GM21447 (cell line): ENCODE results near the gene SLC35C1.
"Not testable (repeated sequence)": the region's sequence is repeated elsewhere in the genome, so short reads cannot be mapped to it uniquely, and the experiment has no call there.

Experiments used
- ATAC-seq: cut with Tn5 transposase; IDR thresholded peaks from one replicate; pipeline ENCODE4 v1.9.1; 2021; ENCODE audit not compliant: unreplicated experiment

SLC35C1 gene

GRCh38 chr11:45810431-45811108 is 5.6 kb downstream of the SLC35C1 start:
- no peak for ATAC-seq

- ATAC-seq, result no peak
Observed at GRCh38 chr11:45811109-45811435, 6.1 kb downstream of the SLC35C1 start.

GRCh38 chr11:45811571-45812290 is 6.8 kb downstream of the SLC35C1 start:
- no peak for ATAC-seq

DNA sequence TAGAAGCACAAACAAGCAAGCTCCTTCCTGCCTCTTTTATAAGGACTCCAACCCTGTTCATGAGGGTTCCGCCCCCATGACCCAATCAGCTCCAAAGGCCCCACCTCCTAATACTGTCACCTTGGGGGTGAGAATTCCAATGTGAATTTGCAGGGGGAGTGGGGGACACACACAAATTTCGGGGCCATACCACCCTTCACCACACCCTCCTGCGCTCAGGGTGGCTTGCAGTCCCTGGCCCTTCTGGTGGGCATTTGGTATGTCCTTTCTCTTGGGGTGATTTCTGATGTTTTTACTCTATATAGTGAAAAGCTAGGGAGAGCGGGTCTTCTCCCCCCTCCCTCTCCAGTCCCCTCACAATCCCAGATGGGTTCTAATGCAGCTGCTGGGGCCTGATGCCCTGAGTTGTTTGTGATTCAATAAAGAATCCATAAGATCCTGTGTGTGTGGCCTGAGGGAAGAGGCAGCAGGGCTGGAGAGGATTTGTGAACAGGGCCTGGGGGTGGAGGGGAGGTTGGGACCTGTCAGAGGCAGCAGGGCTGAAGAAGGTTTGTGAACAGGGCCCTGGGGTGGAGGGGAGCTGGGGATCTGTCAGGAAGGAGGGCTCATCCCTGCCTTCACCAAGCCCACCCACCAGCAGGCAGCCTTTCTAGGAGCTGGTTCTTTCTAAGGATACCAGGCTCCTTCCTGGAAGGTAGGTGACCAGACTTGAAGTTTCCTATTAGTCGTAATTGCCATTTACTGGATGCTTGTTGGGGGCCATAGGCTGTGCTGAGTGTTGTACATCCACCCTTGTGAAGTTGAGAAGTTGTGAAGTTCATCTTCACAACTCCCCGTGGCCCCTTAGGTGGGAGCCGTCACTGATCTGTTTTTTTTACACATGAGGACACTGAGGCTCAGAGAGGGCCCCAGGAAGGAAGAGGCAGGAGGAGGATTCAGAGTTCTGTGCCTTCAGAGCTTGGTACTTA is 7.9 kb downstream of the SLC35C1 start:
- ATAC-seq, result no peak

DNA sequence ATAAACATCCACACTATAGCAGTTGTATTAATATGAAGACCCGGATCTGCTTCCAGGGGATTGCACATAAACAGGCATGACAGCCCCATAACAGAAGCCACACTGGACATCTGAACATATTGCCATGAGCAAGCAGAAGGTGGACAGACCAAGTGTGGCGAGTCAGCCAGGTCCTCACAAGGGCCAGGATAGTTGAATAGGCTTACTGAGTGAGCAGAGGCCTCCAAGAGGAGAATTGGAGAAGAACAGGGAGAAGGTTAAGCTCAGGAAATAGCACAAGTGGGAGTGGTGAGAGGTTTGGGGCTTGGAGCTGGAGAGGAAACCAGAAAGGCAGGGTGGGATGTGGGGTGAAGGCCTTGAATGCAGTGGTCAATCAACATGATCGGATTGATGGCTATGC is 10.8 kb downstream of the SLC35C1 start:
- ATAC-seq, result no peak

DNA sequence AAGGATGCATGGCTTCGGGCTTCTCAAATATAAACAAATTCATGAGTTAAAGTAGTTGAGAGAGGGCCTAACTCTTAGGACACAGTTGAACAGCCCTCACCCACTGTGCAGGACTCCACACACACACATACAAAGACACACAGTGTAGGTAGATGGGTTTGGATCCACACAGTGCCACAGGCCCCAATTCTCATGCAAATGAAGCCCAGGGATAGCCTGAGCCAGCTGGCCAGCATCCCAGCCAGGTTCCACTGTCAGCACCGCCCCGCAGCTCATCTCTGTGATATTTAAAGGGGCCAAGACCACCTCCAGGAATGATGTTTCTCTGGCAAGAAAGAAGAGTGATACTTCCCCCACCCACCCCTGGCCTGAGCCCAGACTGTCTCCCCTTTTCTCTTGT is 11.7 kb downstream of the SLC35C1 start:
- no peak for ATAC-seq

DNA sequence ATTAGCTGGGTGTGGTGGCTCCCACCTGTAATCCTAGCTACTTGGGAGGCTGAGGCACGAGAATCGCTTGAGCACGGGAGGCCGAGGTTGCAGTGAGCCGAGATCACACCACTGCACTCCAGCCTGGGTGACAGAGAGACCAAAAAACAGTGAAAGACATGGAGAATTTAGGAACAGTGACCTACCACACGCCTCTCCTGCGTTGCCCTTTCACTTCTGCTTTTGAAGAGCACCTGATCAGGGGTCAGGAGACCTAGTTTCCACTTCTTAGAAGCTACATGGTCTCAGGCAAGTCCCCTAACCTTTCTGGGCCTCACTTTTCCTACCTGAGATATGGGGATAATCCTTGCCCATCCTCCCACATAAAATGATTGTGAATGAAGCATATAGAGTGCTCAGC is 12.2 kb downstream of the SLC35C1 start:
- ATAC-seq, result peak; percentile 92

GRCh38 chr11:45818961-45819605 is 14.1 kb downstream of the SLC35C1 start:
- no peak for ATAC-seq

- ATAC-seq, result no peak
Observed at GRCh38 chr11:45820211-45820857, 15.4 kb downstream of the SLC35C1 start.

DNA sequence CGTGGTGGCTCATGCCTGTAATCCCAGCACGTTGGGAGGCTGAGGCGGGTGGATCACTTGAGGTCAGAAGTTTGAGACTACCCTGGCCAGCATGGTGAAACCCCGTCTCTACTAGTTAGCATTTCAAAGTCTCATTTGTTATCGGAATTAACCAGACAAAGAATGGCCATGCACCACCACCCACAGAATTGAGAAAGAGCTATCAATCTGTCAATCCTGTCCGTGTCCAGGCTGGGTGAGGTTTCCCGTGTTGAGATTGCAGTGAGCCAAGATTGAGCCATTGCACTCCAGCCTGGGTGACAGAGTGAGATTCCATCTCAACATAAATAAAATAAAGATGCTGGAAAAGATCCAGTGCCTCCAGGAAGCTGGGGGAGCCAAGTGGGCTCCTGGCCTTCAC is 21.5 kb downstream of the SLC35C1 start:
- ATAC-seq, result not testable (repeated sequence)

DNA sequence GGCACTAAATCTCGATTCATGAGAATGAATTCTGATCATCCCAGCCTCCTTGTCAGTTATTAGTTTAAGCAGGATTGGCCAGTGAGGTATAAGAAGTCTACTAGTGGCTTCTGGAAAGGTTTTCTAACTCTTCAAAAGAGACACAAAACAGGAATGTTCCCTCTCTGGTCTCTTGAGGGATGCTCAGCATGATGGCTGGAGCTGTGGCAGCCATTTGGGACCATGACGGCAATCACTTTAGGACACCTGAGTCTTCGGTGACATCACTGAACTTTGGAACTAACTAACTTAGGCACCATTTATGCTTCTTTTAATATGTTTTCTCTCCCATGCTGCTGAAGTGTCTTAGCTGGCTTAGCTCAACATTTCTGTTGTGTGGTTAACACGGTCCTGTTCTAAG is 22.2 kb downstream of the SLC35C1 start:
- ATAC-seq, result no peak

DNA sequence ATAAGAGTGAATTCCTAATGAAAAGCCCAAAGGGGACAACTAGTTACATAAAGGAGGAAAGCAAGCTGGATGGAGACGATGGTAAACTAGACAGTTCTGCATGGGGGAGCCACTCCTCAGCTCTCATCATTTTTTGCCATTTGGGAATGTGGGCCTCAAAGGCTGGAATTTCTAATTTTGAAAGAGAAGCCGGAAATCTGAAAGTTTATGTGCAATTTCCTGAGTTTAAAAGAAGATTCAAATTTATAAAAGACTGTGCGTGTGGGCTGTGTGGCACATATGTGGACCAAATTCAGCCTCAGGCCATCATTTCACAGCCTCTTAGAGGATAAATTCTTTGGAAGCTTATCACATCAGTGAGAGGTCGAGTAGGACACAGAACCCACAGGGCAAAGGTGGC is 24.0 kb downstream of the SLC35C1 start:
- no peak for ATAC-seq

- ATAC-seq, result no peak
Observed at GRCh38 chr11:45830596-45830995, 25.6 kb downstream of the SLC35C1 start.

DNA sequence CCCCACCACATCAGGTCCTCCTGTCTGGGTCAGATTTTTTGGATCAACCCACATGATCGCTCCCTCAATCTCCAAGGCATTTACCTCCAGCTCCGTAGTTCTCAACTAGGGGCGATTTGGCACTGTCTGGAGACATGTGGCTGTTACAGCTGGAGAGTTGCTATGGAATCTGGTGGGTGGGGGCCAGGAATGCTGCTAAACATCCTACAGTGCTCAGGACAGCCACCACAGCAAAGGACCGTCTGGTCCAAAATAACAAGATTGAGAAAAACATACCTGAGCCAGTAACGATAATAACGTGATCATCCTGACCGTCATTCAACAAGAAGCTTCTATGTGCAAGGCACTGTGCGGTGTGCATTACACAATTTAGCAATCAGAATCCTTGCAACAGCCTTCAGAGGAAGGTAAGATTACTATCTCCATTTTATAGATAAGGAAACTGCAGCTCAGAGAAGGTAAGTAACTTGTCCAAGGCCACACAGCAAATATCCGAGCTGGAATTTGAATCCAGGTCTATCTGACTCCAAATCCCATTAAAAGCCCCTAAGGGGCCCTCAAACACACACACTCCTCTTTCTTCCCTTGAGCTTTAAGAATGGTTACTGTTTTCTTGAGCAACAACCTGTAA is 28.0 kb downstream of the SLC35C1 start:
- ATAC-seq, result no peak

DNA sequence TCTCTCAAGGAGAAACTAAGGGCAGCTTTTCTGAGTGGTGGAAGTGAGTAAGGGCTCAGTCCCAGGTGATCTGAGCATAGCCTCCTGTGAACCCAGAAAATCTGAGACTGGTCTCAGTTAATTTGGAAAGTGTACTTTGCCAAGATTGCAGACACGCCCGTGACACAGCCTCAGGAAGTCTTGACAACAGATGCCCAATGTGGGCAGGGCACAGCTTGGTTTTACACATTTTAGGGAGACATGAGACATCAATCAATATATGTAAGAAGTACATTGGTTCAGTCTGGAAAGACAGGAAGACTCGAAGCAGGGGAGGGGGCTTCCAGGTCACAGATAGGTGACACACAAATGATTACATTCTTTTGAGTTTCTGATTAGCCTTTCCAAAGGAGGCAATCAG is 28.8 kb downstream of the SLC35C1 start:
- ATAC-seq, result no peak

DNA sequence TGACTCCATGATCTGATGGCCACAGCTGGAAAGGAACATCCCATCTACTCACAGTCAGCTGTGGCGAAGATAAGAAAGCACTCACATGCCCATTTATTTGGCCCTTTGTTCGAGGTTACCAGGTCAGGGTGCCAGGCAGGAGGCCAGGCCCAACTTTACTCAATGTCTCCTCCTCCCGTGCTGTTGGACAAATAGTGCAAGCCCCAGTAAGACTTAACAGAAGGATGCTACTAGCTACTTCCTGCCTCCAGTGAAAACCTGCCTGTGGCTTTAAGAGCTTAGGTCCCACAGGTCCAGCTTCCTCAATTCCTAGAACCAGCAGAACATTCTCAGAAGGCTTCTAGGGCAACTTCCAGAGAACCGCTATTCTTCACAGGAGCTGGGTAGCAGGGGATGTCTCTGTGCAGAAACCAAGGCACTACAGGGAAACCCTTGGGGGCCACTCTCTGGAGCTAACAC is 29.4 kb downstream of the SLC35C1 start:
- ATAC-seq, result no peak

GRCh38 chr11:45839204-45839603 is 34.3 kb downstream of the SLC35C1 start:
- no peak for ATAC-seq

- ATAC-seq, result not testable (repeated sequence)
Observed at GRCh38 chr11:45840251-45840650, 35.3 kb downstream of the SLC35C1 start.

- ATAC-seq, result no peak
Observed at GRCh38 chr11:45843158-45843924, 38.4 kb downstream of the SLC35C1 start.
